Stimulated activated naive CD4-positive, alpha-beta T cell (primary cell): Measurements from ENCODE around the gene GNAO1.

Source experiments
- DNase-seq, 6 experiments: peaks; one replicate each; lab custom pipeline; 2025; lab: John Stamatoyannopoulos, UW

The GNAO1 gene

GRCh38 chr16:56265746-56266145, 74.5 kb downstream of the GNAO1 start:
- DNase-seq: no peak

- no peak for DNase-seq
Observed at GRCh38 chr16:56266641-56267607, 75.6 kb downstream of the GNAO1 start.

DNA sequence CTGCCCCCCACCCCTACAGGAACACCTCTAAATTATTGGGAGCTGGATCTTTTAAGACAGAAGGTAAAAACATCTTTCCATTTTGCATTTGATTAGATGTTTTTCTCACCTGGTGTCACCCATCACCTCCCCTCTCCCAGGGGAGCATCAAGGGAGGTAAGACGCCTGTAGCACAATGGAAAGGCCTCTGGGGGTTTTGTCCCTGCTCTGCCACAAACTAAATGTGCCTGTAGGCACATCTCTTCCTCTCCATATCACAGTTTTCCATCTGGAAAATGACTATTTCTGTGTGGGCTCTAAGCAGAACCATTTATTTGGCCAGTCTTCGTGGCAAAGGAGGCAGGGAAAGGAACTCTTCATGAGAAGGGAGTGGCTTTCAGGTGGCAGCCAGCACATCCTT, 76.6 kb downstream of the GNAO1 start:
- DNase-seq: no peak

DNA sequence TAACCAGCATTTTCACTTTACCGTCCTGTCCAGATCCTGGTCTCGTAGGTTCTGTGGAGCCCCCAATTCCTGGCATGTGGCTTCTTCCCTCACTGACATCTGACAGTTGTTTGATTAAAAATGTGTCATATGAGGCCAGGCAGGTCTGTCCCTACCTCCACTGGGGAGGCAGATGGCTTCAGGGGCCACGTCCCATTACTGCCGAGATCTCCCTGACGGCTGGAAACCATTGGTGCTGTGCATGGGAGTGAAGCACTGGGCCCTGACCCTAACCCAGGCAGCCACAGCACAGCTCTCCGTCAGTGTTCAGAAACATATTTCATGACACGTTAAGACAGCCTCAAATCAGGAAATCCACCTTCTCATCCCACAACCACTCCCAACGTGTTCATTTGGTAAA, 77.5 kb downstream of the GNAO1 start:
- DNase-seq: no peak

DNA sequence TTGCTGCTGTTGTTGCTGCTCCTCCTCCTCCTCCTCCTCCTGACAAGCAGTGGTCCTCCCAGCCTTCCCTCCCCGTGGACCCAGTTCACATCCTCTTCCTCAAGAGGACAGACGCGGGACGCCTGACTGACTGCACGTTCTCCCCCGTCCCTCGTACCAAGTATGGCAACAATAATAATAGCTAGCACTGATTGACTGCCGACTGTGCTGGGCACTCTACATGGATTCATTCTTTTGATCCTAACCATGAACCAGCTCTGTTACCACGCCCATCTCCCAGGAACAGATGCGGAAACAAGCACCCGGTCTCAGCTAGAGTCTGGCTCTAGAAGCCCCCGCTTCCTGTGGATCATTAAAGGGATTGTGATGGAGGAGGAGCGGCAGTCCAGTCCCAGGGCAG, 78.0 kb downstream of the GNAO1 start:
- no peak for DNase-seq

- no peak for DNase-seq
Observed at GRCh38 chr16:56269811-56270684, 78.8 kb downstream of the GNAO1 start.

DNA sequence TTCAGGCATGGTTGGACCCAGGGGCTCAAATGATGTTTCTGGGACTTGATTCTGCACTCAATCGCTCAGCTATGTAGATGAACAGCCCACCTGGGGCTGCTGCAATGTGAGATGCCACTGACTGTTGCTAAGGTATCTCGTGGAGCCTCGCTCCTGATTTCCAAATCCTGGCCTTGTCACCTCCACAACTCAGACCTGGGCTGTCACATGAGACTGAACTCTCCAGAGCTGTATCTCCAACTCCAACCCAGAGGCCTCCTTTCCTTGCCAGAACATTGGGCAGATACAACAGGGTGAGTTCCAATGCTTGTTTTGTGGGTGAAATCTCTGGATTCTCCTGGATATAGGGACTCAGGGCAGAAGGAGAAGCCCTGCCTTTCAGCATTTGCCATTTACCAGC, 79.5 kb downstream of the GNAO1 start:
- DNase-seq: no peak

DNA sequence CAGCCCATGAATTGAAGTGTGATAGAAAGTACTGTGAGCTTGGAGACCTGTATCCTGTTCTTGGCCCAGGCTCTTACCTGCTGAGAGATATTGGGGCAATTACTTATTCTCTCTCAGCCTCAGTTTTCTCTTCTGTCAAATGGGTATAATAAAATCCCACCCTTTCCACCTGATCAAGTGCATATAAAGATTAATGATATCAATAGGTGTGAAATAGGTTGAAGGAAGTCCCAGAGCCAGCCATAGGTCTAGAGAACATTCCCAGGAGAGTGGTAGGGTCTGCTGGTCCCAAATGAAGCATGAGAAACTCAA, 81.2 kb downstream of the GNAO1 start:
- DNase-seq: no peak

- DNase-seq: no peak
Observed at GRCh38 chr16:56273615-56274014, 82.3 kb downstream of the GNAO1 start.

GRCh38 chr16:56274369-56274768, 83.1 kb downstream of the GNAO1 start:
- no peak for DNase-seq

GRCh38 chr16:56275076-56275475, 83.8 kb downstream of the GNAO1 start:
- no peak for DNase-seq

GRCh38 chr16:56275801-56276200, 84.5 kb downstream of the GNAO1 start:
- no peak for DNase-seq

DNA sequence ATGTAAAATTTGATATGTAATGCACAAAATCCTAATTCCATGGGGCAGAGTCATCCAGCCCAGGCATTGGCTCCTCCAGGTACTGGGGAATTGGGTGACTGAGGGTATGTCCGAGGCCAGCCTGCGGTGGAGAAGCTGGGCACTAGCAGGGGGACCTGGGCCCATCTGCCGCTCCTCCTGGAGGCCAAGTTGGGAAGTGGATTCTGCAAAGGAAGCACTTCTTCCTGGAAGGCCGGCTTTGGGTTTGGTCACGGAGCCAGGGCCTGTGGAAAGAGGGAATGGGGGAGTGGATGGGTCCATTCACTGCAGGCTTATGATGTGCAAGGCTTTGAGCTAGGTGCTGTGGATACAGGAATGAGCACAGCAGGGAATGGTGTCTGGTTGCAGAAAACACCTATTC, 85.8 kb downstream of the GNAO1 start:
- no peak for DNase-seq

DNA sequence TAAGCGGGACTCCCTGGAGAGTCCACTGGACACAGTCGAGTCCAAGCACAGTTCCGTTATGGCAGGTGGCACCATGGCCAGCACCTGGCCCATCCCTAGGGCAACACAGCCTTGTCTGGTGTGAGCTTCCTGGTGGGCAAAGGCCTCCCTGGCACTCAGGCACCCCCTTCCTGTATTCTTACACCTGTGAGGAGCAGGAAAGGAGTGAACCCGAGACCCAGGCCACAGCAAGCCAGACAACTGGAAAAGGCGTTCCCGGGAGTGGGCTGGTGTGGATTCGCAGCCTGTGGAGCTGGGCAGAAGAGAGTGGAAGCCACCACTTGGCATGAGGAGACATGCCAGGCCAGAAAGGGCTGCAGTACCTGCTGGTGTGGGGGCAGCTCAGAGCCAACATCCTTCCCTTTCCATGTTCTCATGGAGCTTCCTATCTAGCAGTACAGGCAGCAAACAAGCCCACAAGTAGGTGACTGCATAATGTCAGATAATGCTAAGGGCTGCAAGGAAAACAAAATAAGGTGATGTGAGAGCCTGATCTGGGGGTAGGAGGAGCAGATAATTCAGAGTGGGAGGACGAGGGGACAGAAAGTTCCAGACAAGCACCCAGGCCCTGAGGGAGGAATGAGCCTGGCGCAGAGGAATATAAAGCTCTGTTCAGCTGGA, 87.0 kb downstream of the GNAO1 start:
- DNase-seq: no peak

DNA sequence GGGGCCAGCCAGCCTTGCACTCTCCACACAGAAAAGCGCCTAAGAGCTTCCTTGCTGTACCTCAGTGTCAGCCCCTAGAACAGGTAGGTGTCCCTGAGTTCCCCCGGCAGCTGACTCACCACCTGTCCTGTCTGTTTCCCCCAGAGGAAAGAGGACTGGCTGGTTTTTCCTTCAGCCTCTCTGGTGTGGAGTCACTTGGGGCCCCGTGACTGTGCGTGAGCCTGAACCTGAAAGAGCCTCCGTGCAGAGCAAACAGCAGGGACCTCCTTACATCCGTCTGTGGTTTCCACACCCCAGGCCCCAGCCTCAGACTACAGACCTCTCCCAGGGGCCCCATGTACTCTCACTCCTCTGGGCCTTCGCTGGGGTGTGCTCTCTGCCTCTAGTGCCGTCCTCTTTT, 87.8 kb downstream of the GNAO1 start:
- peak in 1 of 6 experiments; percentile 10 for DNase-seq

DNA sequence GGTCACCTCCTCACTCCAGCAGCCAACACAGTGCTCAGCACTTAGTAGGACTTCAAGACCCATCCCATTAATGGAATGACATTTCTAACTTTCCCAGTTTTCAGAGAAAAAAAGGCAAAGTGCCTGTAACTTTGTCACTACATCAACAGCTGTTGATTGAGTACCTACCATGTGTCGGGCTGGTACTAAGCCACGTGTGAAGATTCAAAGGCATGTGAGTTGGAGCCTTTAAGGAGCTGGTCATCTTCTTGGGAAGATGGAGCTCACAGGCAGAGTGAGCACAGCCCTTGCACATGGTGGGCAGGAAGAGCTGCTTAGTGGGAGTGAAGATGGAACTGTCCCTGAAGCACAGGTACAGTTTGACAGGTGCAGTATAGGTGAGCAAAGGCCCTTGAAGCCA, 88.6 kb downstream of the GNAO1 start:
- no peak for DNase-seq

DNA sequence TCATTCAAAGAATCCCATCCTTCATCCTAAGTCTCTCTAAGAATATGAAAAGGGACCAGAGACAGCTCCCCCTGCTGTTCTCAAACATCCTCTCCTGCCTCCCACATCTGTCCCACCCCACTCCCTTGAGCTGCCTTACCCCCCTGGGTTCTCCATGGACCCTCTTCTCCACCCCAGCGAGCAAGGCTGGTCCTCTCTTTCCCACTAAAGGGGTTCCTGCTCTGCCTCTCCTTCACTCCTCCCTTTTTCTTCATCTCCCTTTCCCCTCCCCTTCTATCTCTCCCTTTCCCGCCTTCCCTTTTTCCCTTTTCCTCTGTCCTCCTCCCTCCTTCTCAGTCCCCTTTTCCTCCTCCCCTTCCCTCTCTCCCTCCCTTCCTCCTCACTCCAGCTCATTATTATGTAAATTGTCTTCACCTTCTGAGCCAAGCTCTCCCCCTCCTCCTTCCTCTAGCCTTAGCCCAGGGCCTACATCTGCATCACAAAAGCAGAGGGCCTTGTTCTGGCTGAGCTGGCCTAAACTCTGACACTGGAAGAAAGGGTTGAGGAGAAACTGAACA, 90.0 kb downstream of the GNAO1 start:
- DNase-seq: no peak

- no peak for DNase-seq
Observed at GRCh38 chr16:56282451-56282850, 91.2 kb downstream of the GNAO1 start.

GRCh38 chr16:56284521-56284920, 93.2 kb downstream of the GNAO1 start:
- no peak for DNase-seq

- DNase-seq: no peak
Observed at GRCh38 chr16:56286809-56287208, 95.5 kb downstream of the GNAO1 start.

DNA sequence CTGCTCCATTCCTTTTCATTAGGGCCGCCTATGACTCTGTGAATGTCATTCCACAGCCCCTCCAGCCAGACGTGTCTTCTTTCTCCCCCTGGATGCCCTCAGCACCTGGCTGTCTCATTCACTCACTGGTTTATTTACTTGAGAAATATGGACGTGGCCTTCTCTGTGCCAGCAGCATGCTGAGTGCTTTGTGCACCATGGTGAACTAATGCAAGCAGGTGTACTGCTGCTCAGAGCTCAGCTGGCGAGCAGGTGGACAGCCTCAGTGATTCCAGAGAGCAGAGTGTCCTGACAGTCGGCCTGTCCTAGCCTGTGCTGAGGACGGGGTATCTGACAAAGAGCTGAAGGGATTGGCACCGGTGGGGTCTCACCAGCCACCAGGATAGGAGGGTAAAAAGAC, 96.7 kb downstream of the GNAO1 start:
- DNase-seq: no peak

DNA sequence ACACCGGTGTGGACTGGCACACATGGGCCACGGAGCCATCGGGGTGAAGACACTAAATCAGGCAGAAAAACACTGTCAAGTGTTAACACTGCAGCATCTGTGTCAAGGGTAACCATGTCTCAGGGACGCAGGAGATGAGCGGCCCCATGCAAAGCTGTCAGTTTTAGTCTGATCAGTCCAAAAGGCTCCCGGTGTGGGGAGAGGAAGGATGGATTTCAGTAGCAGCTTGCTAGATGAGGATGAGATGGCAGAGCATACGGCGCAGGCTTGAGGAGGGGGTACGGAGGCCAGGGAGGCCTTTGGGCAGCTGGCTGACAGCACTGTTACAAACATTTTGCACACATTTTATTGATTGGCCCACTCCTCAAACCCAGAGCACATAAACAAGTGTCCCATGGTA, 98.1 kb downstream of the GNAO1 start:
- DNase-seq: no peak
